Measurements from ENCODE around the gene PRSS27.
"Not testable (repeated sequence)": the region's sequence is repeated elsewhere in the genome, so short reads cannot be mapped to it uniquely, and the experiment has no call there.

PRSS27 gene

GRCh38 chr16:2724816-2725348 lies 4.9 kb upstream of the PRSS27 start:
- no peak for DNase-seq (ENCODE audit: low read depth in 2 of 2)

GRCh38 chr16:2724088-2724676 lies 4.2 kb upstream of the PRSS27 start:
- no peak for DNase-seq (ENCODE audit: low read depth in 2 of 2)

- DNase-seq (ENCODE audit: low read depth in 2 of 2), result not testable (repeated sequence)
Observed at GRCh38 chr16:2721634-2722173, 1.7 kb upstream of the PRSS27 start.

GRCh38 chr16:2720719-2721633 lies 952 bp upstream of the PRSS27 start:
- peak; percentile 86 to 88 for DNase-seq (ENCODE audit: low read depth in 2 of 2)

GRCh38 chr16:2719328-2720063 lies 528 bp downstream of the PRSS27 start:
- DNase-seq (ENCODE audit: low read depth in 2 of 2), result no peak

- no peak for DNase-seq (ENCODE audit: low read depth in 2 of 2)
Observed at GRCh38 chr16:2717383-2718263, 2.4 kb downstream of the PRSS27 start.

- DNase-seq (ENCODE audit: low read depth in 2 of 2), result no peak
Observed at GRCh38 chr16:2716948-2717347, 3.1 kb downstream of the PRSS27 start.

GRCh38 chr16:2715966-2716885 lies 3.8 kb downstream of the PRSS27 start:
- DNase-seq (ENCODE audit: low read depth in 2 of 2), result no peak

GRCh38 chr16:2715519-2715918 lies 4.5 kb downstream of the PRSS27 start:
- DNase-seq (ENCODE audit: low read depth in 2 of 2), result peak; percentile 70 to 71

- no peak for DNase-seq (ENCODE audit: low read depth in 2 of 2)
Observed at GRCh38 chr16:2715064-2715463, 5.0 kb downstream of the PRSS27 start.

GRCh38 chr16:2713985-2714774 lies 5.8 kb downstream of the PRSS27 start:
- no peak for DNase-seq (ENCODE audit: low read depth in 2 of 2)

GRCh38 chr16:2713523-2713922 lies 6.5 kb downstream of the PRSS27 start:
- no peak for DNase-seq (ENCODE audit: low read depth in 2 of 2)

- DNase-seq (ENCODE audit: low read depth in 2 of 2), result no peak
Observed at GRCh38 chr16:2712546-2712945, 7.5 kb downstream of the PRSS27 start.

- no peak for DNase-seq (ENCODE audit: low read depth in 2 of 2)
Observed at GRCh38 chr16:2712063-2712441, 8.0 kb downstream of the PRSS27 start.

GRCh38 chr16:2711370-2712062 lies 8.5 kb downstream of the PRSS27 start:
- DNase-seq (ENCODE audit: low read depth in 2 of 2), result no peak

- no peak for DNase-seq (ENCODE audit: low read depth in 2 of 2)
Observed at GRCh38 chr16:2710711-2711231, 9.3 kb downstream of the PRSS27 start.

GRCh38 chr16:2710021-2710710 lies 9.9 kb downstream of the PRSS27 start:
- no peak for DNase-seq (ENCODE audit: low read depth in 2 of 2)

GRCh38 chr16:2709588-2709984 lies 10.4 kb downstream of the PRSS27 start:
- no peak for DNase-seq (ENCODE audit: low read depth in 2 of 2)

Data from stimulated activated CD8-positive, alpha-beta memory T cell treated with anti-CD3 and anti-CD28 coated beads, Interleukin-15, amount 100 ng/mL, for 48 hours (primary cell).